Brain pericyte (primary cell): ENCODE results near the gene CPTP.

Experiments
- DNase-seq: peaks from one replicate; pipeline ENCODE4 v3.0.0-alpha.2; 2012; ENCODE audit warnings: low read depth, low spot score

The CPTP gene

GRCh38 chr1:1334835-1335234, 10.2 kb downstream of the CPTP start:
- no peak for DNase-seq

GRCh38 chr1:1335283-1335682, 10.7 kb downstream of the CPTP start:
- no peak for DNase-seq

GRCh38 chr1:1335792-1336248, 11.2 kb downstream of the CPTP start:
- DNase-seq: no peak

- DNase-seq: no peak
These were observed 11.8 kb downstream of the CPTP start for GRCh38 chr1:1336446-1336845.

- no peak for DNase-seq
These were observed 12.6 kb downstream of the CPTP start for GRCh38 chr1:1336931-1337792.

GRCh38 chr1:1337793-1338147, 13.2 kb downstream of the CPTP start:
- DNase-seq: no peak

GRCh38 chr1:1338278-1338677, 13.7 kb downstream of the CPTP start:
- DNase-seq: no peak

GRCh38 chr1:1340185-1340584, 15.6 kb downstream of the CPTP start:
- no peak for DNase-seq

- no peak for DNase-seq
These were observed 16.4 kb downstream of the CPTP start for GRCh38 chr1:1340791-1341548.

- no peak for DNase-seq
These were observed 17.0 kb downstream of the CPTP start for GRCh38 chr1:1341549-1342021.

GRCh38 chr1:1342061-1342562, 17.5 kb downstream of the CPTP start:
- no peak for DNase-seq

GRCh38 chr1:1342584-1343115, 18.0 kb downstream of the CPTP start:
- no peak for DNase-seq

GRCh38 chr1:1343811-1344421, 19.3 kb downstream of the CPTP start:
- DNase-seq: no peak

- DNase-seq: no peak
These were observed 20.2 kb downstream of the CPTP start for GRCh38 chr1:1344655-1345361.

GRCh38 chr1:1345384-1345783, 20.8 kb downstream of the CPTP start:
- DNase-seq: no peak

GRCh38 chr1:1345860-1346500, 21.4 kb downstream of the CPTP start:
- no peak for DNase-seq

GRCh38 chr1:1346501-1346890, 21.9 kb downstream of the CPTP start:
- no peak for DNase-seq

GRCh38 chr1:1347026-1347595, 22.5 kb downstream of the CPTP start:
- no peak for DNase-seq

GRCh38 chr1:1347663-1348419, 23.2 kb downstream of the CPTP start:
- no peak for DNase-seq
